ENCODE measurements around the gene UBTD2.

Gene UBTD2

GRCh38 chr5:172282272-172283019 is 1.1 kb downstream of the UBTD2 start:
- no peak for DNase-seq (ENCODE audit: low read depth)
- H3K4me3 ChIP-seq (ENCODE audit: low read depth, low read length) = peak overlapping the region; percentile 71
- no peak for TF ChIP-seq CTCF (IDR thresholded peaks at IDR 0.05; ENCODE audit: control insufficient read depth, extremely low read depth, insufficient read depth)

- no peak for TF ChIP-seq CTCF (IDR thresholded peaks at IDR 0.05; ENCODE audit: control insufficient read depth, extremely low read depth, insufficient read depth)
- no peak overlapping the region for H3K4me3 ChIP-seq (ENCODE audit: low read depth, low read length)
- no peak for DNase-seq (ENCODE audit: low read depth)
These were observed 2.2 kb downstream of the UBTD2 start for GRCh38 chr5:172281346-172281745.

GRCh38 chr5:172280929-172281328 is 2.6 kb downstream of the UBTD2 start:
- TF ChIP-seq CTCF (IDR thresholded peaks at IDR 0.05; ENCODE audit: control insufficient read depth, extremely low read depth, insufficient read depth) = no peak

GRCh38 chr5:172280317-172280716 is 3.2 kb downstream of the UBTD2 start:
- no peak for DNase-seq (ENCODE audit: low read depth)
- no peak overlapping the region for H3K4me3 ChIP-seq (ENCODE audit: low read depth, low read length)
- no peak for TF ChIP-seq CTCF (IDR thresholded peaks at IDR 0.05; ENCODE audit: control insufficient read depth, extremely low read depth, insufficient read depth)

More at GRCh38 chr5:172280929-172281328, 2.6 kb downstream of the UBTD2 start:
- no peak for DNase-seq (ENCODE audit: low read depth)
- H3K4me3 ChIP-seq (ENCODE audit: low read depth, low read length) = no peak overlapping the region

GRCh38 chr5:172278356-172278755 is 5.2 kb downstream of the UBTD2 start:
- TF ChIP-seq CTCF (IDR thresholded peaks at IDR 0.05; ENCODE audit: control insufficient read depth, extremely low read depth, insufficient read depth) = no peak
- DNase-seq (ENCODE audit: low read depth) = no peak
- H3K4me3 ChIP-seq (ENCODE audit: low read depth, low read length) = no peak overlapping the region

GRCh38 chr5:172276214-172276613 is 7.3 kb downstream of the UBTD2 start:
- no peak for DNase-seq (ENCODE audit: low read depth)
- no peak for TF ChIP-seq CTCF (IDR thresholded peaks at IDR 0.05; ENCODE audit: control insufficient read depth, extremely low read depth, insufficient read depth)
- H3K4me3 ChIP-seq (ENCODE audit: low read depth, low read length) = no peak overlapping the region

Data from LNCaP clone FGC (cell line).